WTC11 (cell line): ENCODE data around the gene CFAP74. TPM values are rescaled to one million over a fixed set of nuclear protein-coding genes. Genes with fewer than 3 reads are reported as not detected.

Experiments
- ATAC-seq: fragments of 200-7000 bp; cut with Tn5 transposase; 2 replicates; pipeline ENCODE4 v1.10.0; 2021; ENCODE audit warnings: mild to moderate bottlenecking, moderate library complexity
- CTCF ChIA-PET: fragments of 300-600 bp; sonication (Branson Sonifier 250); formaldehyde crosslinking; loops from one replicate; lab custom pipeline; 2021; ENCODE audit warnings: antibody characterized with exemption; lab: Charles Lee
- POLR2A ChIA-PET: fragments of 350-600 bp; sonication (Branson Sonifier 250); formaldehyde crosslinking; loops from one replicate; lab custom pipeline; 2021; ENCODE audit warnings: antibody characterized with exemption; lab: Charles Lee
- DNase-seq: peaks from one replicate; pipeline ENCODE4 v3.0.0; 2021; ENCODE audit warnings: low spot score
- H3K27ac Mint-ChIP-seq: 2 replicates; pipeline ENCODE4 v1.8.0; 2021; ENCODE audit warnings: mixed read lengths
- H3K27me3 Mint-ChIP-seq: 2 replicates; pipeline ENCODE4 v1.8.0; 2021; ENCODE audit warnings: low read depth, mild to moderate bottlenecking, moderate library complexity, mixed read lengths
- H3K36me3 Mint-ChIP-seq: 2 replicates; pipeline ENCODE4 v1.8.0; 2021; ENCODE audit warnings: mixed read lengths
- H3K4me1 Mint-ChIP-seq: 2 replicates; pipeline ENCODE4 v1.8.0; 2022; ENCODE audit warnings: mixed read lengths
- H3K4me3 Mint-ChIP-seq: 2 replicates; pipeline ENCODE4 v1.8.0; 2021; ENCODE audit warnings: mild to moderate bottlenecking, moderate library complexity, mixed read lengths
- H3K9me3 Mint-ChIP-seq: 2 replicates; pipeline ENCODE4 v1.8.0; 2021; ENCODE audit warnings: mixed read lengths
- CBFB ChIP-seq: sonication (generic); formaldehyde crosslinking; IDR thresholded peaks from 2 replicates; pipeline ENCODE4 v1.8.1; 2022; ENCODE audit warnings: mild to moderate bottlenecking, low read depth, missing genetic modification reagents
- FOXJ3 ChIP-seq: sonication (generic); formaldehyde crosslinking; IDR thresholded peaks from 2 replicates; pipeline ENCODE4 v1.9.0; 2021; ENCODE audit warnings: missing genetic modification reagents, mild to moderate bottlenecking, borderline replicate concordance
- FOXK1 ChIP-seq: sonication (generic); formaldehyde crosslinking; IDR thresholded peaks from 2 replicates; pipeline ENCODE4 v1.8.0; 2022; ENCODE audit warnings: mild to moderate bottlenecking, moderate library complexity, missing genetic modification reagents
- GABPB1 ChIP-seq: sonication (generic); formaldehyde crosslinking; IDR thresholded peaks from 2 replicates; pipeline ENCODE4 v1.8.1; 2023; ENCODE audit warnings: mild to moderate bottlenecking, missing genetic modification reagents
- JAZF1 ChIP-seq: fragments of 250-450 bp; sonication (Bioruptor Pico); IDR thresholded peaks from 2 replicates; pipeline ENCODE4 v1.9.0; 2021; ENCODE audit warnings: moderate library complexity, mild to moderate bottlenecking, inconsistent platforms
- NFATC4 ChIP-seq: fragments of 250-450 bp; sonication (Bioruptor Pico); IDR thresholded peaks from 2 replicates; pipeline ENCODE4 v1.9.0; 2021; ENCODE audit warnings: mild to moderate bottlenecking
- PRRX2 ChIP-seq: fragments of 250-450 bp; sonication (Bioruptor Pico); IDR thresholded peaks from 2 replicates; pipeline ENCODE4 v1.8.0; 2021; ENCODE audit warnings: mild to moderate bottlenecking
- SMAD3 ChIP-seq: sonication (generic); formaldehyde crosslinking; IDR thresholded peaks from 2 replicates; pipeline ENCODE4 v1.8.0; 2022; ENCODE audit warnings: missing genetic modification reagents, mild to moderate bottlenecking, borderline replicate concordance
- TEAD4 ChIP-seq: sonication (generic); formaldehyde crosslinking; IDR thresholded peaks from 2 replicates; pipeline ENCODE4 v1.8.0; 2022; ENCODE audit warnings: mild to moderate bottlenecking, missing genetic modification reagents
- TP53 ChIP-seq: sonication (generic); formaldehyde crosslinking; IDR thresholded peaks from 2 replicates; pipeline ENCODE4 v1.8.1; 2023; ENCODE audit warnings: mild to moderate bottlenecking, missing genetic modification reagents
- ZBTB21 ChIP-seq: sonication (generic); formaldehyde crosslinking; IDR thresholded peaks from 2 replicates; pipeline ENCODE4 v1.8.1; 2023; ENCODE audit warnings: mild to moderate bottlenecking, missing genetic modification reagents, borderline replicate concordance
- ZNF416 ChIP-seq: fragments of 250-450 bp; sonication (Bioruptor Pico); IDR thresholded peaks from 2 replicates; pipeline ENCODE4 v1.9.0; 2021; ENCODE audit warnings: mild to moderate bottlenecking, inconsistent platforms
- ZNF423 ChIP-seq: fragments of 250-450 bp; sonication (Bioruptor Pico); IDR thresholded peaks from 2 replicates; pipeline ENCODE4 v2.1.2; 2022; ENCODE audit warnings: mild to moderate bottlenecking, moderate library complexity
- total RNA-seq: library from RNA; stranded (reverse); gene quantifications from 3 replicates; pipeline ENCODE4 v1.2.3, GENCODE V29; 2021
- TF ChIP-seq, protein P1 (sequence below): sonication (generic); formaldehyde crosslinking; IDR thresholded peaks from 2 replicates; pipeline ENCODE4 v1.8.1; 2022; ENCODE audit warnings: mild to moderate bottlenecking, moderate library complexity, missing genetic modification reagents
- TF ChIP-seq, protein P2 (sequence below): fragments of 250-450 bp; sonication (Bioruptor Pico); IDR thresholded peaks from 2 replicates; pipeline ENCODE4 v1.9.0; 2021; ENCODE audit warnings: mild to moderate bottlenecking
- TF ChIP-seq, protein P3 (sequence below): sonication (generic); formaldehyde crosslinking; IDR thresholded peaks from 2 replicates; pipeline ENCODE4 v1.8.0; 2022; ENCODE audit warnings: missing genetic modification reagents
- TF ChIP-seq, protein P4 (sequence below): sonication (generic); formaldehyde crosslinking; IDR thresholded peaks from 2 replicates; pipeline ENCODE4 v1.8.0; 2022; ENCODE audit warnings: mild to moderate bottlenecking, missing genetic modification reagents
- TF ChIP-seq, protein P5 (sequence below): fragments of 200-600 bp; IDR thresholded peaks from 2 replicates; pipeline ENCODE4 v1.8.0; 2022; ENCODE audit warnings: antibody characterized with exemption
- TF ChIP-seq, protein P6 (sequence below): sonication (generic); formaldehyde crosslinking; IDR thresholded peaks from 2 replicates; pipeline ENCODE4 v1.8.1; 2023; ENCODE audit warnings: mild to moderate bottlenecking, missing genetic modification reagents, moderate library complexity
- TF ChIP-seq, protein P7 (sequence below): sonication (generic); formaldehyde crosslinking; IDR thresholded peaks from 2 replicates; pipeline ENCODE4 v1.8.1; 2023; ENCODE audit warnings: mild to moderate bottlenecking, missing genetic modification reagents, borderline replicate concordance
- TF ChIP-seq, protein P8 (sequence below): sonication (generic); formaldehyde crosslinking; IDR thresholded peaks from 2 replicates; pipeline ENCODE4 v1.8.1; 2023; ENCODE audit warnings: mild to moderate bottlenecking, missing genetic modification reagents, moderate library complexity

The CFAP74 gene
- total RNA-seq, 1 experiment from 2014 or later, result 0.35 TPM

DNA sequence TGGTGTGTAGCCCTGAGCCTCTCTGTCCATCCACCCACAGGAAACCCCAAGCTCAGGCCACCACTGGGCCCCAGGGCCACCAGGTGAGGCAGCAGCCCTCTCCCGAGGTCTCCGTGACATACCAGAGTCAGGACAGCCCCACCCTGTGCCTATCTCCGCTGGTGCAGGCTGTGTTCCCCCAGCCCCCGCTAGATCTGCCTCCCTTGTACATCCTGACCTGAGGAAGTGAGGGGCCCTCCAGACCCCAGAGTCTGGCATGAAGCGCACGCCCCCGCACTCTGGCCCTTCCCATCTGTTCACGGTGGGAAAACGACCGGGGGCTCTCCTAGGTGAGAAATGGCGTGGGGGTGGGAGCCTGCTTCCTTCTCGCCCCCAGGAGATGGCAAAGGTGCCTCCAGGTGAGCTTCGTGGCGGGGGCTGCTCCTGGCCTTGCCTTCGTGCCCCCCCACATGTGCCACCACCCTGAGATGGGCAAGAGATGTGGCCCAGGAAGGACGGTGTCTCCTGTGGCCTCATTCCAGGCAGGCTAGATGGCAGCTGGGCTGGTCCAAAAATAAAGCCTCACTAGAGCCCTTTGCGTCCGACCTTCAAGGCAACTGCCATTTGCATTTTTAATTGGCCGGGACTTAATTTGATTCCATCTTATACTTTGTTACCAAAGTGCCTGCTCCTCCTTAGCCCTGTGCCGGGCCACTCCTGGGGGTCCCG lies 18.6 kb upstream of the CFAP74 start:
- no peak for ATAC-seq
- H3K4me1 Mint-ChIP-seq, result peaks cover 8% of the 10 kb centered on the region
- POLR2A ChIA-PET, result no interaction called here
- TF ChIP-seq TEAD4 (CRISPR knock-in tag), result no peak
- TF ChIP-seq FOXJ3 (CRISPR knock-in tag), result no peak
- TF ChIP-seq GABPB1 (CRISPR knock-in tag), result no peak
- TF ChIP-seq, protein P1, sequence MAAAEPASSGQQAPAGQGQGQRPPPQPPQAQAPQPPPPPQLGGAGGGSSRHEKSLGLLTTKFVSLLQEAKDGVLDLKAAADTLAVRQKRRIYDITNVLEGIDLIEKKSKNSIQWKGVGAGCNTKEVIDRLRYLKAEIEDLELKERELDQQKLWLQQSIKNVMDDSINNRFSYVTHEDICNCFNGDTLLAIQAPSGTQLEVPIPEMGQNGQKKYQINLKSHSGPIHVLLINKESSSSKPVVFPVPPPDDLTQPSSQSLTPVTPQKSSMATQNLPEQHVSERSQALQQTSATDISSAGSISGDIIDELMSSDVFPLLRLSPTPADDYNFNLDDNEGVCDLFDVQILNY (CRISPR knock-in tag), result no peak
- TF ChIP-seq TP53 (CRISPR knock-in tag), result no peak
- no peak for TF ChIP-seq NFATC4 (CRISPR knock-in tag)
- TF ChIP-seq PRRX2 (CRISPR knock-in tag), result no peak
- TF ChIP-seq, protein P2, sequence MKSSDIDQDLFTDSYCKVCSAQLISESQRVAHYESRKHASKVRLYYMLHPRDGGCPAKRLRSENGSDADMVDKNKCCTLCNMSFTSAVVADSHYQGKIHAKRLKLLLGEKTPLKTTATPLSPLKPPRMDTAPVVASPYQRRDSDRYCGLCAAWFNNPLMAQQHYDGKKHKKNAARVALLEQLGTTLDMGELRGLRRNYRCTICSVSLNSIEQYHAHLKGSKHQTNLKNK (CRISPR knock-in tag), result no peak
- TF ChIP-seq, all 79 proteins: peak for 0
- Mint-ChIP-seq H3K4me3 (no peak overlapping the region), H3K36me3 (no peaks in the 10 kb centered on the region), H3K9me3 (no peaks in the 10 kb centered on the region), H3K27ac (no peak overlapping the region), H3K27me3 (peaks cover 29% of the 10 kb centered on the region)
- CTCF ChIA-PET, result interaction anchor here (0.8 to 7.9 kb wide), 6 partner anchors 9 to 78 kb away, joined by 3 to 89 read pairs (median 4); no protein-coding TSS in a partner anchor
- no peak for DNase-seq

DNA sequence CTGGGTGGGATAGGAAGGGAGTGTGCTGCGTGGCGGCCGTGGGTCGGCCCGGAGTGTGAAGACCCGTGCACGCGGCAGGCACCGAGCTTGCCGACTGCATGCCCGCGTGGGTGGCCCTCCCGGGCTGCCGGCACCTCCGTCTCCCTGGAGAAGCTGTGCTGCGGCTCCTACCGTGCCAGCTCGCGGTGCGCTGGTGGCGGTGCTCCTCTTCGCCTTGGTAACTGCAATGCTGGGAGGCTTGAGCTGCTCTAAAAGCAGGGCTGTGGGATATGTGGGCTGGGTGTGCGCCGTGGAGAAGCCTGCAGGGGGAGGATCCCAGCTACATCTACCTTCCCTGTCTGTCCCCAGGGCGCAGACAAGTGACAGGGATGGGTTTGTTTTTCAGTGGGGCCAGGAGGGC lies 18.0 kb upstream of the CFAP74 start:
- ChIA-PET CTCF (interaction anchor here (0.8 to 7.9 kb wide), 6 partner anchors 10 to 77 kb away, joined by 3 to 89 read pairs (median 4); no protein-coding TSS in a partner anchor), POLR2A (no interaction called here)
- Mint-ChIP-seq H3K4me1 (peaks cover 8% of the 10 kb centered on the region), H3K27me3 (peaks cover 31% of the 10 kb centered on the region), H3K27ac (no peak overlapping the region), H3K36me3 (no peaks in the 10 kb centered on the region), H3K9me3 (no peaks in the 10 kb centered on the region), H3K4me3 (no peak overlapping the region)
- no peak for DNase-seq
- no peak for ATAC-seq
- TF ChIP-seq, protein P3, sequence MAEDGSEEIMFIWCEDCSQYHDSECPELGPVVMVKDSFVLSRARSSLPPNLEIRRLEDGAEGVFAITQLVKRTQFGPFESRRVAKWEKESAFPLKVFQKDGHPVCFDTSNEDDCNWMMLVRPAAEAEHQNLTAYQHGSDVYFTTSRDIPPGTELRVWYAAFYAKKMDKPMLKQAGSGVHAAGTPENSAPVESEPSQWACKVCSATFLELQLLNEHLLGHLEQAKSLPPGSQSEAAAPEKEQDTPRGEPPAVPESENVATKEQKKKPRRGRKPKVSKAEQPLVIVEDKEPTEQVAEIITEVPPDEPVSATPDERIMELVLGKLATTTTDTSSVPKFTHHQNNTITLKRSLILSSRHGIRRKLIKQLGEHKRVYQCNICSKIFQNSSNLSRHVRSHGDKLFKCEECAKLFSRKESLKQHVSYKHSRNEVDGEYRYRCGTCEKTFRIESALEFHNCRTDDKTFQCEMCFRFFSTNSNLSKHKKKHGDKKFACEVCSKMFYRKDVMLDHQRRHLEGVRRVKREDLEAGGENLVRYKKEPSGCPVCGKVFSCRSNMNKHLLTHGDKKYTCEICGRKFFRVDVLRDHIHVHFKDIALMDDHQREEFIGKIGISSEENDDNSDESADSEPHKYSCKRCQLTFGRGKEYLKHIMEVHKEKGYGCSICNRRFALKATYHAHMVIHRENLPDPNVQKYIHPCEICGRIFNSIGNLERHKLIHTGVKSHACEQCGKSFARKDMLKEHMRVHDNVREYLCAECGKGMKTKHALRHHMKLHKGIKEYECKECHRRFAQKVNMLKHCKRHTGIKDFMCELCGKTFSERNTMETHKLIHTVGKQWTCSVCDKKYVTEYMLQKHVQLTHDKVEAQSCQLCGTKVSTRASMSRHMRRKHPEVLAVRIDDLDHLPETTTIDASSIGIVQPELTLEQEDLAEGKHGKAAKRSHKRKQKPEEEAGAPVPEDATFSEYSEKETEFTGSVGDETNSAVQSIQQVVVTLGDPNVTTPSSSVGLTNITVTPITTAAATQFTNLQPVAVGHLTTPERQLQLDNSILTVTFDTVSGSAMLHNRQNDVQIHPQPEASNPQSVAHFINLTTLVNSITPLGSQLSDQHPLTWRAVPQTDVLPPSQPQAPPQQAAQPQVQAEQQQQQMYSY (CRISPR knock-in tag), result no peak
- TF ChIP-seq ZBTB21 (CRISPR knock-in tag) (no peak), NFATC4 (CRISPR knock-in tag) (no peak), TEAD4 (CRISPR knock-in tag) (no peak), FOXK1 (no peak), SMAD3 (no peak), ZNF423 (CRISPR knock-in tag) (no peak), ZNF416 (CRISPR knock-in tag) (no peak), JAZF1 (CRISPR knock-in tag) (no peak), CBFB (CRISPR knock-in tag) (no peak)
- TF ChIP-seq, protein P4, sequence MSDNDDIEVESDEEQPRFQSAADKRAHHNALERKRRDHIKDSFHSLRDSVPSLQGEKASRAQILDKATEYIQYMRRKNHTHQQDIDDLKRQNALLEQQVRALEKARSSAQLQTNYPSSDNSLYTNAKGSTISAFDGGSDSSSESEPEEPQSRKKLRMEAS (CRISPR knock-in tag), result no peak
- TF ChIP-seq, protein P1 (CRISPR knock-in tag), result no peak
- TF ChIP-seq, protein P5, sequence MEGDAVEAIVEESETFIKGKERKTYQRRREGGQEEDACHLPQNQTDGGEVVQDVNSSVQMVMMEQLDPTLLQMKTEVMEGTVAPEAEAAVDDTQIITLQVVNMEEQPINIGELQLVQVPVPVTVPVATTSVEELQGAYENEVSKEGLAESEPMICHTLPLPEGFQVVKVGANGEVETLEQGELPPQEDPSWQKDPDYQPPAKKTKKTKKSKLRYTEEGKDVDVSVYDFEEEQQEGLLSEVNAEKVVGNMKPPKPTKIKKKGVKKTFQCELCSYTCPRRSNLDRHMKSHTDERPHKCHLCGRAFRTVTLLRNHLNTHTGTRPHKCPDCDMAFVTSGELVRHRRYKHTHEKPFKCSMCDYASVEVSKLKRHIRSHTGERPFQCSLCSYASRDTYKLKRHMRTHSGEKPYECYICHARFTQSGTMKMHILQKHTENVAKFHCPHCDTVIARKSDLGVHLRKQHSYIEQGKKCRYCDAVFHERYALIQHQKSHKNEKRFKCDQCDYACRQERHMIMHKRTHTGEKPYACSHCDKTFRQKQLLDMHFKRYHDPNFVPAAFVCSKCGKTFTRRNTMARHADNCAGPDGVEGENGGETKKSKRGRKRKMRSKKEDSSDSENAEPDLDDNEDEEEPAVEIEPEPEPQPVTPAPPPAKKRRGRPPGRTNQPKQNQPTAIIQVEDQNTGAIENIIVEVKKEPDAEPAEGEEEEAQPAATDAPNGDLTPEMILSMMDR, result no peak
- TF ChIP-seq, protein P6, sequence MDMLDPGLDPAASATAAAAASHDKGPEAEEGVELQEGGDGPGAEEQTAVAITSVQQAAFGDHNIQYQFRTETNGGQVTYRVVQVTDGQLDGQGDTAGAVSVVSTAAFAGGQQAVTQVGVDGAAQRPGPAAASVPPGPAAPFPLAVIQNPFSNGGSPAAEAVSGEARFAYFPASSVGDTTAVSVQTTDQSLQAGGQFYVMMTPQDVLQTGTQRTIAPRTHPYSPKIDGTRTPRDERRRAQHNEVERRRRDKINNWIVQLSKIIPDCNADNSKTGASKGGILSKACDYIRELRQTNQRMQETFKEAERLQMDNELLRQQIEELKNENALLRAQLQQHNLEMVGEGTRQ (CRISPR knock-in tag), result no peak
- TF ChIP-seq, protein P7, sequence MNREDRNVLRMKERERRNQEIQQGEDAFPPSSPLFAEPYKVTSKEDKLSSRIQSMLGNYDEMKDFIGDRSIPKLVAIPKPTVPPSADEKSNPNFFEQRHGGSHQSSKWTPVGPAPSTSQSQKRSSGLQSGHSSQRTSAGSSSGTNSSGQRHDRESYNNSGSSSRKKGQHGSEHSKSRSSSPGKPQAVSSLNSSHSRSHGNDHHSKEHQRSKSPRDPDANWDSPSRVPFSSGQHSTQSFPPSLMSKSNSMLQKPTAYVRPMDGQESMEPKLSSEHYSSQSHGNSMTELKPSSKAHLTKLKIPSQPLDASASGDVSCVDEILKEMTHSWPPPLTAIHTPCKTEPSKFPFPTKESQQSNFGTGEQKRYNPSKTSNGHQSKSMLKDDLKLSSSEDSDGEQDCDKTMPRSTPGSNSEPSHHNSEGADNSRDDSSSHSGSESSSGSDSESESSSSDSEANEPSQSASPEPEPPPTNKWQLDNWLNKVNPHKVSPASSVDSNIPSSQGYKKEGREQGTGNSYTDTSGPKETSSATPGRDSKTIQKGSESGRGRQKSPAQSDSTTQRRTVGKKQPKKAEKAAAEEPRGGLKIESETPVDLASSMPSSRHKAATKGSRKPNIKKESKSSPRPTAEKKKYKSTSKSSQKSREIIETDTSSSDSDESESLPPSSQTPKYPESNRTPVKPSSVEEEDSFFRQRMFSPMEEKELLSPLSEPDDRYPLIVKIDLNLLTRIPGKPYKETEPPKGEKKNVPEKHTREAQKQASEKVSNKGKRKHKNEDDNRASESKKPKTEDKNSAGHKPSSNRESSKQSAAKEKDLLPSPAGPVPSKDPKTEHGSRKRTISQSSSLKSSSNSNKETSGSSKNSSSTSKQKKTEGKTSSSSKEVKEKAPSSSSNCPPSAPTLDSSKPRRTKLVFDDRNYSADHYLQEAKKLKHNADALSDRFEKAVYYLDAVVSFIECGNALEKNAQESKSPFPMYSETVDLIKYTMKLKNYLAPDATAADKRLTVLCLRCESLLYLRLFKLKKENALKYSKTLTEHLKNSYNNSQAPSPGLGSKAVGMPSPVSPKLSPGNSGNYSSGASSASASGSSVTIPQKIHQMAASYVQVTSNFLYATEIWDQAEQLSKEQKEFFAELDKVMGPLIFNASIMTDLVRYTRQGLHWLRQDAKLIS, result no peak
- TF ChIP-seq, protein P8, sequence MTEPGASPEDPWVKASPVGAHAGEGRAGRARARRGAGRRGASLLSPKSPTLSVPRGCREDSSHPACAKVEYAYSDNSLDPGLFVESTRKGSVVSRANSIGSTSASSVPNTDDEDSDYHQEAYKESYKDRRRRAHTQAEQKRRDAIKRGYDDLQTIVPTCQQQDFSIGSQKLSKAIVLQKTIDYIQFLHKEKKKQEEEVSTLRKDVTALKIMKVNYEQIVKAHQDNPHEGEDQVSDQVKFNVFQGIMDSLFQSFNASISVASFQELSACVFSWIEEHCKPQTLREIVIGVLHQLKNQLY (CRISPR knock-in tag), result no peak
